ENCODE measurements around the gene TMEM203.

TMEM203 gene

DNA sequence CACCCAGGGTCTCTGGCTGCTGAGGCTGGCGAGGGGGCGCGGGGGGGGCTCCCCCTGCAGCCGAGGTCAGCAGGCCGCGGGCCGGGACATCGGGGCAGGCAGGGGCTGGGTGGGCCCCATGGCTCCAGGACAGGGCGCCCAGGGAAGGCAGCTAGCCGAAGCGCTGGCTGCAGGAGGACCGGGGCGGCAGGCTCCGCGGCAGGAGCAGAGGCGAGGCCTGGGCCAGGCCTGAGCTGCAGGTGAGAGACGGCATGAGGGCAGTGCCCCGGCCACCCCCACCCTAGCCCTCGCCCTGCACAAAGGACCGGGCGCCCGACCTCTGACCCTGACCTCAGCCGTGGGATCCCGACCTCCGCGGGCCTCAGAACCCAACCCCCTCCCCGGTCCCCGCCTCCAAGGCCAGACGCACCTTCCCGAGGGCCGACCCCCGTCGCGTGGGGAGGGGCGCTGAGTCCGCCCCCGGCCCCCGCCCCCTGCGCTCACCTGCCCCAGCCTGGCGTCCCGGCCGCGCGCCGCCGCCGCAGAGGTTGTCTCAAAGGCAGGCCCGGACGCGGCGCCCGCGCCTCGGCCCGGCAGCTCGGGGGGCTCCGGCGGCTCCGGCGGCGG, 16.2 kb upstream of the TMEM203 start:
- no peaks in the 10 kb centered on the region for H3K79me2 ChIP-seq
- no peak overlapping the region for H3K27ac ChIP-seq
- TF ChIP-seq, protein P1, sequence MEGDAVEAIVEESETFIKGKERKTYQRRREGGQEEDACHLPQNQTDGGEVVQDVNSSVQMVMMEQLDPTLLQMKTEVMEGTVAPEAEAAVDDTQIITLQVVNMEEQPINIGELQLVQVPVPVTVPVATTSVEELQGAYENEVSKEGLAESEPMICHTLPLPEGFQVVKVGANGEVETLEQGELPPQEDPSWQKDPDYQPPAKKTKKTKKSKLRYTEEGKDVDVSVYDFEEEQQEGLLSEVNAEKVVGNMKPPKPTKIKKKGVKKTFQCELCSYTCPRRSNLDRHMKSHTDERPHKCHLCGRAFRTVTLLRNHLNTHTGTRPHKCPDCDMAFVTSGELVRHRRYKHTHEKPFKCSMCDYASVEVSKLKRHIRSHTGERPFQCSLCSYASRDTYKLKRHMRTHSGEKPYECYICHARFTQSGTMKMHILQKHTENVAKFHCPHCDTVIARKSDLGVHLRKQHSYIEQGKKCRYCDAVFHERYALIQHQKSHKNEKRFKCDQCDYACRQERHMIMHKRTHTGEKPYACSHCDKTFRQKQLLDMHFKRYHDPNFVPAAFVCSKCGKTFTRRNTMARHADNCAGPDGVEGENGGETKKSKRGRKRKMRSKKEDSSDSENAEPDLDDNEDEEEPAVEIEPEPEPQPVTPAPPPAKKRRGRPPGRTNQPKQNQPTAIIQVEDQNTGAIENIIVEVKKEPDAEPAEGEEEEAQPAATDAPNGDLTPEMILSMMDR (IDR thresholded peaks at IDR 0.05), result no peak
- H3K9me3 ChIP-seq (ENCODE audit: control insufficient read depth, low read length), result no peaks in the 10 kb centered on the region
- peaks cover 2% of the 10 kb centered on the region for H3K4me1 ChIP-seq
- H2AFZ ChIP-seq, result no peak overlapping the region
- H3K27me3 ChIP-seq (ENCODE audit: control insufficient read depth, insufficient read depth, low read length), result no peaks in the 10 kb centered on the region
- H3K9ac ChIP-seq, result no peak overlapping the region
- no peaks in the 10 kb centered on the region for H3K36me3 ChIP-seq (ENCODE audit: control insufficient read depth, insufficient read depth, low read length)
- H3K4me3 ChIP-seq (ENCODE audit: low read depth, low read length), result peak overlapping the region; percentile 44
- peak overlapping the region; percentile 72 for H3K4me2 ChIP-seq (ENCODE audit: low read length)

DNA sequence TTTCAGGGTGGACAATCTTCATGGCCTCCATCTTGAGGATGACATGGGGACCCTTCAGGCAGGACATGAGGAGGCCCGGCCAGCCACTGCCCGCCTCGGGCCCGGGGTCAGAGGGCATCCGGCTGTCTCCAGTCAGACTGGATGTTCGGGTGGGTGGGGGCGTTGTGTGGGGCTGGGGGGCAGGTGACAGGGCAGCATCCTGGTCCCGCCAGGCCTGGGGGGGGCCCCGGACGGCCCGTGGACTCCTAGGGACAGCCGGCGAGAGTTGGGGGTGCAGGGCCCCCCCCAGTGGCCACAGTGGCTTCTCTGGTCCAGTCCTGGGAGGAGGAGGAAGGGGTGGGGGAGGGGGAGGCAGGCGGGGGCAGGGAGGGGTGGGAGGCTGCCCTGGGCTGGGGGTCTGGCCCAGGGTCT, 15.7 kb upstream of the TMEM203 start:
- Histone ChIP-seq H3K36me3 (ENCODE audit: control insufficient read depth, insufficient read depth, low read length) (no peaks in the 10 kb centered on the region), H2AFZ (no peak overlapping the region), H3K9me3 (ENCODE audit: control insufficient read depth, low read length) (no peaks in the 10 kb centered on the region), H3K4me1 (no peaks in the 10 kb centered on the region), H3K4me2 (ENCODE audit: low read length) (no peak overlapping the region), H3K9ac (no peak overlapping the region), H3K4me3 (ENCODE audit: low read depth, low read length) (no peak overlapping the region), H3K27ac (no peak overlapping the region), H3K27me3 (ENCODE audit: control insufficient read depth, insufficient read depth, low read length) (no peaks in the 10 kb centered on the region), H3K79me2 (no peaks in the 10 kb centered on the region)
- TF ChIP-seq, protein P1 (IDR thresholded peaks at IDR 0.05), result no peak

DNA sequence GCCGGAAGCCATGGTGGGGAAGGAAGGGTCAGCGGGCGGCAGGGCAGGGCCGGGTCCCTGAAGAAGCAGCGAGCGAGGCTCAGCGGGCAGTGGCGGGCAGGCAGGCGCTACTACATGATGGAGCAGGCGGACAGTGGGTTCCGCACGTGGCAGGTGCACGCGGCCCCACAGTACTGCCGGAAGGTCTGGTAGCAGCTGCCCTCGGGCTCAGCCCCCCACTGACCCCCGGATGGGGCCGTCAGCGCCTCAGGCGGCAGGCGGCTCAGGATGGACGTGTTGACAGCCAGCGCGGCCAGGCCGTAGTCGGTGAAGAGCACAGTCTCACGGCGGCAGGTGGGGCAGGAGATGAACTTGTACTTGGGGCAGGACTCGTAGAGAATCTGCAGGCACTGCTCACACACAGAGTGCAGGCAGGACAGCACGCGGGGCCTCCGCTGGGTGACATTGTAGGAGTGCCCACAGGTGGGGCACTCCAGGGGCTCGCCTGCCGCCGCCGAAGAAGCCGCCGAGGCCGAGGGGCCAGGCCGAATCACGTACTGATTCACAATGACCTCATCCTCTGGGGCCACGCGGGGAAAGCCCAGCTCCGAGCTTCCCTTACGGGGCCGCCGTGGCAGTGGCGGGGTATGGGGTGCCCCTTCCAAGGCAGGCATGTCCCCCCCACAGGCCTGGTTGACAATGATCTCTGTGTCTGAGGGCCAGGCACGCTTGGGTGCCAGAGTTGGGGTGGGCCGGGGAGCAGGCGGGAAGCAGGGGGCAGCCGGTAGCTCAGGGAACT, 15.1 kb upstream of the TMEM203 start:
- H3K79me2 ChIP-seq, result no peaks in the 10 kb centered on the region
- H2AFZ ChIP-seq, result no peak overlapping the region
- H3K27ac ChIP-seq, result no peak overlapping the region
- no peaks in the 10 kb centered on the region for H3K27me3 ChIP-seq (ENCODE audit: control insufficient read depth, insufficient read depth, low read length)
- H3K4me1 ChIP-seq, result no peaks in the 10 kb centered on the region
- no peaks in the 10 kb centered on the region for H3K36me3 ChIP-seq (ENCODE audit: control insufficient read depth, insufficient read depth, low read length)
- no peak overlapping the region for H3K4me3 ChIP-seq (ENCODE audit: low read depth, low read length)
- TF ChIP-seq, protein P1 (IDR thresholded peaks at IDR 0.05), result no peak
- no peak overlapping the region for H3K9ac ChIP-seq
- H3K4me2 ChIP-seq (ENCODE audit: low read length), result no peak overlapping the region
- H3K9me3 ChIP-seq (ENCODE audit: control insufficient read depth, low read length), result no peaks in the 10 kb centered on the region

DNA sequence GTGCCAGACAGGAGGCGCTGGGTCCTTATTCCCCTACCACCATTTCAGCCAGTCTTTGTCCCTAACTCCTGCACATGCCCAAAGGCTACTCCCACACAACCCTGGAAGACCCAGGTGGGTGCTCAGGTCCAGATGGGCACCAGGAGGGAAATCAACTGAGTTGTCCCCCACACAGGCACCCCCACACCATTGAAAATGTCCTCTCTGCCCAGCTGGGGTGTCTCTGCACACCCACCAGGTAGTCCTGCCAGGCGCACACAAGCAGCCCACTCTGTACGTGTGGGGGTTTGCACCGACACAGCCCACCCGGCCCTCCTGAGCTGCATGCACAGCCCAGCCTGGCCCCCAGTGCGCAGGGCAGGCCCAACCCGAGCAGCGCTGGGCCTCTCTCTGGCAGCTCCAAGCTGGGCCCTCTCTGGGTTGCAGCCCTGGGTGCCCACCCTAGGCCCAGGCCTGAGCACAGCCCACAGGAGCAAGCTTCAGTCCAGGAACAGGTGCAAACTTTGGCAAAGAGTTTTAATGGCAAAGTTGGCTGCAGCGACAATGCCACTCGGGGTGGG, 14.4 kb upstream of the TMEM203 start:
- H2AFZ ChIP-seq, result no peak overlapping the region
- H3K9me3 ChIP-seq (ENCODE audit: control insufficient read depth, low read length), result no peaks in the 10 kb centered on the region
- no peaks in the 10 kb centered on the region for H3K36me3 ChIP-seq (ENCODE audit: control insufficient read depth, insufficient read depth, low read length)
- no peak overlapping the region for H3K9ac ChIP-seq
- TF ChIP-seq, protein P1 (IDR thresholded peaks at IDR 0.05), result no peak
- no peak overlapping the region for H3K27ac ChIP-seq
- no peaks in the 10 kb centered on the region for H3K79me2 ChIP-seq
- no peaks in the 10 kb centered on the region for H3K4me1 ChIP-seq
- no peaks in the 10 kb centered on the region for H3K27me3 ChIP-seq (ENCODE audit: control insufficient read depth, insufficient read depth, low read length)
- no peak overlapping the region for H3K4me2 ChIP-seq (ENCODE audit: low read length)
- no peak overlapping the region for H3K4me3 ChIP-seq (ENCODE audit: low read depth, low read length)
